HG03175 (cell line): ENCODE data around the gene SLC37A1.

Source experiments
- ATAC-seq: cut with Tn5 transposase; IDR thresholded peaks from one replicate; pipeline ENCODE4 v1.9.1; 2021; ENCODE audit warnings: mild to moderate bottlenecking, moderate library complexity; ENCODE audit not compliant: unreplicated experiment

Gene SLC37A1

DNA sequence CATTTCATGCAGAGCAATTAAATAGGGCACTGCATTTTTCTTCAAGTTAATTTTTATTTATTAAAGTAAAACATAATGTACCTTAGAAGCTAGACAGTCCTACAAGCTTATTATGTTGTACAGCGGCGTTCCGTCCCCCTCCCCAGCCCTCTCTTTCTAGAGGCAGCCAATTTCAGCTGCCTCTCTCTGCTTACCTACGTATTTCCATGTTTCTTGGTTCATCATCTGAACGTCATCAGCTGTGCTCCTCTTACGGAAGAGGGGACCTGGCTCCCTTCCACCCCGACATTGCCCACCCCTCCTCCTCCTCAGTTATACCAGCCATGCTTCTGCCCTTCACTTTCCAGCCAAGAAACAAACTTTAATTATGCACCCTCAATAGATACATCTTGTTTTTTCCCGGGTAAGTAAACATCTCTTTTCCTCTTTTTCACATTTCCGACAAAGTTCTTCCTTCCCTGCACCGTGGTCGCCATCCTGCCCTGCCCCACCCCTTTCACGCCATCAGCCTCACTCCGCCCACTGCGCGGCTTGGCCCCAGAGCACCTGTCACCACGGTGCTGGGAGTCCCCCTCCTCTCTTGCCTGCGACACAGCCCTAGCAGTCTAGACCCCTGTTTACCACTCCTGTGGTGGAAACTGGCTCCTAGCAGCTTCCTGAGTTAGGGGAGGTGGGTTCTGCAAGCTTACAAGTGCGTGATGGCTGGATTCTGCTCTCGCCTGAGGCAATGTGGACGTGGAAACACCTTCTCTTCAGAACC lies 57.9 kb downstream of the SLC37A1 start:
- no peak for ATAC-seq

DNA sequence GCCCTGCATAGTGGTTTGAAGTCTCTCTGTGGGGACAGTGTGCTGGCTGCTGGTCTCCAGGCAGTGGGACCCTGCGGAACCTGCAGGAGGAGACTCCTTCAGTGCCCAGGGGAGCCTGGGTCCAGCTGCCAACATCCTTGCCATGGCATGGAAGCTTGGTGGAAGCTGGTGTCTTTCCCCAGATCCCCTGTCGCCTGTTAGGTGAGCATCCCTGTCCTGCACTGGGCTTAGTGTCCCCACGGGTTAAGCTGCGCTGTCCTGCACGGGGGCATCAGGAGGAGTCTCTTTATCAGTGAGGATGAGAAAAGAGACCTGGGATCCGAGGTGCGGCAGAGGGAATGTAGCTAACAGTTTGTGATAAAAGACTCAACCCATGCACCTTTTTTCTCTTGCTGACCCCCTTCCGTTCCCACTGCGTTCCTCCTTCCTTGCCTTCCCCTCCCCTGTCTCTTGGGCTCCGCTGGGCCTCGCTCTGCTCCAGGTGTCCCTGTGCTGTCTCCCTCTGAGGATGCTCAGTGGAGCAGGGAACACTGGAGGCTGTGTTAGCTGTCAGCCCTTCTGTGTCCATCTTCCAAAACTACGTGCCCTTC lies 59.3 kb downstream of the SLC37A1 start:
- ATAC-seq = no peak

GRCh38 chr21:42574234-42575027 lies 60.8 kb downstream of the SLC37A1 start:
- ATAC-seq = no peak

DNA sequence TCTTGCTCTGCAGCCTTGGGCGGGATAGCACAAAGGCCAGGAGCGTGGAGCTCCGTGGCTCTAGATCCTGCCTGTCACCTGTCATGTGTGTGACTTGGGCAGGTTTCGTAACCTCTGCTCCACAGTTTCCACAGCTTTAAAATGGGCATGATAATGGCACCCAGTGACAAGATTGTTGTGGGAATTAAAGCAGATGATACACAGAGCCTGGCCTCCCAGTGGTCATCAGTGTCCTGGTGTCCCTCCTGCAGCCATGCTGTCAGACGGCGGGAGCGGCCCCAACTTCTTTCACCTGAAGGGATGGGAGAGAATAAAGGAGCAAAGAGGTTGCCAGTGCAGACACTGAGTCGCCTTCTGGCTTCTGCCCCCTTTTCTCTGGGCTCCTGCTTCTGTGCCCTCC lies 61.5 kb downstream of the SLC37A1 start:
- ATAC-seq = no peak

- ATAC-seq = no peak
These were observed 63.0 kb downstream of the SLC37A1 start for GRCh38 chr21:42576639-42577038.

DNA sequence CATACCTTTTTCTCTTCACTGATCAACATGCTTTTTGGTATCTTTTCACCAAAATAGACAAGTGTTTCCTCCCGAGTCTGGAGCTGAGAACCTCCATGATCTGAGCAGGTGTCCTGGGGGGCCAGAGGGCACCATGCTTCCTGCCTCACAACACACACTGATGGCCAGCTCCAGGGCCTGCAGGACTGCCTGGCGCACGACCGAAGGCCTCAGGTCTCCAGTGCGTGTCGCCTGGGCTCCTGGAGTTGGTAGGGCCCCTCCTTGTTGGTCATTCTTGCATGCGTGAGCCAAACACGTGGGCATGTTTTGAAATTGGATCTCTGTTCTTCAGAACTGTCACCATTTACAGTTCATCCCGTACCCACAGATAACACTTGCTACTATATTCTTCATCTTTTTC lies 64.4 kb downstream of the SLC37A1 start:
- no peak for ATAC-seq

DNA sequence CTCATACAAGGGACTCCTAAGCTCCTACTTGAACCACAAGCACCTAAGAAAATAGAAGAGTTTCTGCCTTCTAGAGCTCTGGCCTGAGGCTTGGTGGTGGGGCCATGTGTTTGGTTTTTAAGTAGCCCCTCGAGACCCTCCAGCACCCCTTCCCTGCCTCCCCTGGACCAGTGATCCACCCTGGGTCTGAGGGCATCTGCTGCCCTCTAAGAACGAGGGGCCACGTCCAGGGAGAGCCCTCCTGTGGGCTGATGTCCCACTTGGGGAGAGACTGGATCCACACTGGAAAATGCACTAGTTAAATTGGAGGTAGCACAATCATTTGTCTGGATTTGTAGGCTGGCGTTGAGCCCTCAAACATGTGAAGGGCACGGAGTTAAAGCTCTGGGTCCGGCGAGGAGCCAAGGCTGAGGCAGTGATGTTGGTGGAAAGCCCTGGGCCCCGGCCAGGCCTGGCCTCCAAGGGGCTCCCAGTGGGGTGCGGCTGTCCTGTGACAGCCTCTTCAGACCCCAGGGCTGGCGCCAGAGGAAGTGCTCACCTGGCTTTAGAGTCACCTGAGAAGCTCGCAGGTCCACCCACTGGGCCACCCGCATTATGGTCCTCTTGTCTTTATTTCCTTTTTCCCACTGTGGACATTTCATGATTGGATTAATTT lies 65.2 kb downstream of the SLC37A1 start:
- ATAC-seq = no peak

DNA sequence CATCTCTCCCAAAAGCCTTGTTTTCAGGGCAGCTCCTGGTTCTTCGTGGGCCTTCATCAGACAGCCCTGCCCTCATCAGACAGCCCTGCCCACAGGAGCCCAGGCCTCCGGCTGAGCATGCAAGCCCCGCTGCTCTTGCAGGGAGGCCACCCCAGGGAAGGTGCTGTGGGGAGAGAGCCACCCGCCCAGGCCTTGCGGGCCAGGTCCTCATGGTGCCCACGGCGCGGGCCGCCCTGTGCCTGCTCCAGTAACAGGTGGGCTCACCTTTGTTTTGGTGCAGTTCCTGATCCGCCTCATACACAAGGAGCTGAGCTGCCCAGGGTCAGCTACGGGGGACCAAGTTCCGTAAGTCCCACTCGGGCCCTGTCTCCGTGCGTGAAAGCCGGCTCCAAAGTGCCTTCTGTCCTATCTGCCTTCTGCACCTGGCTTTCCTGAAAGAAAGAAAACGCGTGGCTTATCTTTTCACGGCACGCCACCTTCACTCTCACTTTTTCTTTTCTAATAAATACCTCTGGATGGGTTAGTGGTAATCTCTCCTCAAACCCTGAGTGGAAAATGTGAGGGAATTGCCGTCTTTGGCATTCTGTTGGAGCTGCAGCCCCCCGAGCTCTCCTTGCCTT lies 65.9 kb downstream of the SLC37A1 start:
- no peak for ATAC-seq

GRCh38 chr21:42580076-42580792 lies 66.6 kb downstream of the SLC37A1 start:
- ATAC-seq = no peak

- ATAC-seq = no peak
These were observed 67.2 kb downstream of the SLC37A1 start for GRCh38 chr21:42580793-42581321.

- ATAC-seq = no peak
These were observed 67.8 kb downstream of the SLC37A1 start for GRCh38 chr21:42581336-42581992.

DNA sequence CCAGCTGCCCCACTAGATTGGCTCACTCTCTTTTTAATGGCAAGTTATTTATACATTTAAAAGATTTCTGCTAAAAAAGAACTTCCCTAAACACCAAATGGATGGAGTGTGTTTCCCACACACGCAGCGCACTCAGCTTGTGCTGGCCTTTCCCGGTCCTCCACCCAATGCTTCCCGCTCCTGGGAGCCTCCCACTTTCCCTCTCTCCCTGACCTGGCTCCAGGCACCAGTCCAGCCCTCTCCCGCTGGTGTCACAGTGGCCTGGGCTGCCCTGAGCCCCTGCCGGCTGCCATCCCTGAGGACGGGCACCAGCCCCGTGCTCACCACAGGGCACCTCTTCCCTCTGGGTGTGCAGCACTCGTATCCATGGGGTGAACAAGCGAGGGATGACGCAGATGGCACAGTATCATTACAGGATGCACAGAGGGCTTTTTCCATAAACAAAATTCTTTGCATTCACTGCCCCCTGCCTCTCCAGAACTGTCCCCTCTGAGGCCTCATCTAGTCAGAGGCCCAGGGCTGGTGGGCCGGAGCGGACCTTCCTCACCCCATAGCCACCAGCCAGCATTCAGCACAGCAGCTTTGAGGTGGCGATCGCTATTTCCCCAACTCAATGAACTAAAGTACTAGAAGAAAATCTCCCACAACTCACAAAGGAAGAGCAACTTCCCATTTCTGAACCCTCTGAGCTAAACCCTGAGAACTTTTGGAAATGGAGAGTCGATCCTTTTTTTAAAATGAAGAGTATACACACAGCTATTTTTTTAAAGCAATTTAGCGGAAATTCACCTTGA lies 68.5 kb downstream of the SLC37A1 start:
- no peak for ATAC-seq

GRCh38 chr21:42582787-42583476 lies 69.3 kb downstream of the SLC37A1 start:
- no peak for ATAC-seq

GRCh38 chr21:42583477-42584295 lies 70.0 kb downstream of the SLC37A1 start:
- no peak for ATAC-seq

GRCh38 chr21:42584296-42584641 lies 70.6 kb downstream of the SLC37A1 start:
- ATAC-seq = no peak

GRCh38 chr21:42585881-42586280 lies 72.2 kb downstream of the SLC37A1 start:
- ATAC-seq = no peak

DNA sequence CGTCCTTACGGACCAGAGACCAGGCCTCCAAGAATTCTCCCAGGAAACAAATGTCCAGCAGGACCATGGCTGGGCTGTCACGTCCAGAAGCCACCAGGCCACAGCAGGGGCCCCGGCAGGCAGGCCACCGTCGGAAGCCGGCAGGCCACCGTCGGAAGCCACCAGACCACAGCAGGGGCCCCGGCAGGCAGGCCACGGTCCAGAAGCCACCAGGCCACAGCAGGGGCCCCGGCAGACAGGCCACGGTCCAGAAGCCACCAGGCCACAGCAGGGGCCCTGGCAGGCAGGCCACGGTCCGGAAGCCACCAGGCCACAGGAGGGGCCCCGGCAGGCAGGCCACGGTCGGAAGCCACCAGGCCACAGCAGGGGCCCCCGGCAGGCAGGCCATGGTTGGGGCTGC lies 72.8 kb downstream of the SLC37A1 start:
- no peak for ATAC-seq
